H9 (cell line): ENCODE data around the gene TMEM178B. TPM values are rescaled to one million over a fixed set of nuclear protein-coding genes. Genes with fewer than 3 reads are reported as not detected.

Experiments
- DNase-seq: peaks from one replicate; pipeline ENCODE4 v3.0.0-alpha.2; 2017
- H2AFZ ChIP-seq: one replicate; pipeline ENCODE4 v1.6.1; 2013; ENCODE audit warnings: mild to moderate bottlenecking, low read length, control low read depth, moderate library complexity
- H2AK5ac ChIP-seq: 2 replicates; pipeline ENCODE4 v1.6.1; 2013; ENCODE audit warnings: low read length, control low read depth, mixed read lengths; ENCODE audit not compliant: insufficient read length
- H2BK120ac ChIP-seq: one replicate; pipeline ENCODE4 v1.6.1; 2013; ENCODE audit warnings: low read depth, mild to moderate bottlenecking, low read length, control low read depth, inconsistent platforms; ENCODE audit not compliant: poor library complexity, severe bottlenecking
- H2BK12ac ChIP-seq: 2 replicates; pipeline ENCODE4 v1.6.1; 2013; ENCODE audit warnings: low read length, control low read depth, mixed read lengths, low read depth; ENCODE audit not compliant: insufficient read length
- H2BK15ac ChIP-seq: 2 replicates; pipeline ENCODE4 v1.6.1; 2013; ENCODE audit warnings: low read depth, low read length, control low read depth
- H2BK20ac ChIP-seq: one replicate; pipeline ENCODE4 v1.6.1; 2013; ENCODE audit warnings: low read depth, mild to moderate bottlenecking, low read length, control low read depth, inconsistent platforms; ENCODE audit not compliant: poor library complexity, severe bottlenecking
- H2BK5ac ChIP-seq: 2 replicates; pipeline ENCODE4 v1.6.1; 2013; ENCODE audit warnings: low read length, control low read depth, mixed read lengths; ENCODE audit not compliant: insufficient read length
- H3K14ac ChIP-seq: 2 replicates; pipeline ENCODE4 v1.6.1; 2013; ENCODE audit warnings: low read length, control low read depth; ENCODE audit not compliant: insufficient read depth
- H3K18ac ChIP-seq: 2 replicates; pipeline ENCODE4 v1.6.1; 2013; ENCODE audit warnings: low read depth, mild to moderate bottlenecking, mixed read lengths, low read length, control low read depth; ENCODE audit not compliant: insufficient read length
- H3K23ac ChIP-seq: 2 replicates; pipeline ENCODE4 v1.6.1; 2013; ENCODE audit warnings: low read length, control low read depth, mixed read lengths, low read depth; ENCODE audit not compliant: insufficient read length
- H3K23me2 ChIP-seq: 2 replicates; pipeline ENCODE4 v1.6.1; 2013; ENCODE audit warnings: low read depth, mild to moderate bottlenecking, mixed read lengths, low read length, control low read depth; ENCODE audit not compliant: insufficient read length, poor library complexity, severe bottlenecking
- H3K27ac ChIP-seq: 2 replicates; pipeline ENCODE4 v1.5.1; 2013; ENCODE audit warnings: low read length, control low read depth, mixed read lengths, low read depth; ENCODE audit not compliant: insufficient read length
- H3K27me3 ChIP-seq: 2 replicates; pipeline ENCODE4 v1.6.1; 2013; ENCODE audit warnings: low read length, control low read depth, inconsistent platforms; ENCODE audit not compliant: insufficient read depth
- H3K4ac ChIP-seq: 2 replicates; pipeline ENCODE4 v1.6.1; 2013; ENCODE audit warnings: low read depth, mild to moderate bottlenecking, control low read depth, inconsistent platforms, low read length, moderate library complexity
- H3K4me1 ChIP-seq: 2 replicates; pipeline ENCODE4 v1.6.1; 2013; ENCODE audit warnings: low read length, control low read depth, inconsistent platforms; ENCODE audit not compliant: insufficient read depth
- H3K4me2 ChIP-seq: 2 replicates; pipeline ENCODE4 v1.6.1; 2013; ENCODE audit warnings: low read length, control low read depth, mixed read lengths; ENCODE audit not compliant: insufficient read length, insufficient read depth
- H3K56ac ChIP-seq: 2 replicates; pipeline ENCODE4 v1.6.1; 2013; ENCODE audit warnings: low read depth, mild to moderate bottlenecking, mixed read lengths, low read length, control low read depth; ENCODE audit not compliant: insufficient read length
- H3K79me1 ChIP-seq: 2 replicates; pipeline ENCODE4 v1.6.1; 2013; ENCODE audit warnings: low read depth, mild to moderate bottlenecking, moderate library complexity, low read length, control low read depth, inconsistent platforms; ENCODE audit not compliant: insufficient read depth, poor library complexity, severe bottlenecking
- H3K79me2 ChIP-seq: 2 replicates; pipeline ENCODE4 v1.6.1; 2013; ENCODE audit warnings: low read length, control low read depth, inconsistent platforms; ENCODE audit not compliant: insufficient read depth
- H3K9ac ChIP-seq: 2 replicates; pipeline ENCODE4 v1.6.1; 2013; ENCODE audit warnings: low read length, control low read depth, mixed read lengths; ENCODE audit not compliant: insufficient read length; ENCODE audit errors: extremely low read depth
- H3K9me3 ChIP-seq: one replicate; pipeline ENCODE4 v1.6.1; 2013; ENCODE audit warnings: low read depth, low read length, inconsistent platforms; ENCODE audit not compliant: control insufficient read depth
- H3T11ph ChIP-seq: one replicate; pipeline ENCODE4 v1.6.1; 2013; ENCODE audit warnings: mild to moderate bottlenecking, low read length, control low read depth, inconsistent platforms
- H4K20me1 ChIP-seq: one replicate; pipeline ENCODE4 v1.6.1; 2013; ENCODE audit not compliant: control insufficient read depth, insufficient read length, insufficient read depth
- H4K5ac ChIP-seq: 2 replicates; pipeline ENCODE4 v1.6.1; 2013; ENCODE audit warnings: low read depth, mild to moderate bottlenecking, mixed read lengths, low read length, control low read depth; ENCODE audit not compliant: insufficient read length
- H4K8ac ChIP-seq: replicated peaks from 2 replicates; pipeline ENCODE4 v1.6.1; 2013; ENCODE audit warnings: low read length, control low read depth, mixed read lengths, low read depth; ENCODE audit not compliant: insufficient read length
- H4K91ac ChIP-seq: 2 replicates; pipeline ENCODE4 v1.6.1; 2013; ENCODE audit warnings: low read depth, mild to moderate bottlenecking, moderate library complexity, mixed read lengths, low read length, control low read depth; ENCODE audit not compliant: insufficient read length
- H3K27ac Mint-ChIP-seq, 3 experiments: 2 replicates in 2 of 3; 3 replicates in 1 of 3; pipeline ENCODE4 v1.8.0; 2020 to 2021; ENCODE audit warnings: mixed read lengths in 3 of 3, mild to moderate bottlenecking in 1 of 3, moderate library complexity in 1 of 3
- H3K27me3 Mint-ChIP-seq: 2 replicates; pipeline ENCODE4 v1.8.0; 2021; ENCODE audit warnings: low read depth, mild to moderate bottlenecking, moderate library complexity, mixed read lengths
- H3K36me3 Mint-ChIP-seq, 3 experiments: 2 replicates in 2 of 3; 3 replicates in 1 of 3; pipeline ENCODE4 v1.8.0; 2020 to 2021; ENCODE audit warnings: low read depth in 3 of 3, mixed read lengths in 3 of 3; ENCODE audit not compliant: insufficient read depth in 1 of 3
- H3K4me1 Mint-ChIP-seq, 2 experiments: 2 replicates each; pipeline ENCODE4 v1.8.0; 2020; ENCODE audit warnings: mixed read lengths in 2 of 2
- H3K4me3 Mint-ChIP-seq, 2 experiments: 2 replicates in 1 of 2; 3 replicates in 1 of 2; pipeline ENCODE4 v1.8.0; 2020 to 2021; ENCODE audit warnings: mild to moderate bottlenecking in 2 of 2, mixed read lengths in 2 of 2, moderate library complexity in 1 of 2
- H3K9me3 Mint-ChIP-seq, 2 experiments: 2 replicates in 1 of 2; 3 replicates in 1 of 2; pipeline ENCODE4 v1.8.0; 2020; ENCODE audit warnings: mild to moderate bottlenecking in 2 of 2, mixed read lengths in 2 of 2, moderate library complexity in 1 of 2
- CTCF ChIP-seq: fragments of 200-600 bp; sonication (generic); conservative IDR thresholded peaks from 3 replicates; pipeline ENCODE4 v1.8.0; 2021; ENCODE audit warnings: antibody characterized with exemption, mild to moderate bottlenecking
- WGBS: extraction: QIAGEN DNeasy Blood & Tissue Kit; methylation state at CpG from one replicate; pipeline ENCODE4 v1.1.7; 2013; ENCODE audit warnings: missing lambda C conversion rate, low lambda C conversion rate, mixed read lengths; ENCODE audit not compliant: insufficient read length; ENCODE audit errors: extremely low coverage; 5-methylcytosine and 5-hydroxymethylcytosine counted together
- total RNA-seq: library from RNA; stranded (reverse); gene quantifications from 2 replicates; pipeline ENCODE4 v1.2.1, GENCODE V29; 2021

TMEM178B gene
- total RNA-seq, 1 experiment from 2014 or later: 11.3 TPM

DNA sequence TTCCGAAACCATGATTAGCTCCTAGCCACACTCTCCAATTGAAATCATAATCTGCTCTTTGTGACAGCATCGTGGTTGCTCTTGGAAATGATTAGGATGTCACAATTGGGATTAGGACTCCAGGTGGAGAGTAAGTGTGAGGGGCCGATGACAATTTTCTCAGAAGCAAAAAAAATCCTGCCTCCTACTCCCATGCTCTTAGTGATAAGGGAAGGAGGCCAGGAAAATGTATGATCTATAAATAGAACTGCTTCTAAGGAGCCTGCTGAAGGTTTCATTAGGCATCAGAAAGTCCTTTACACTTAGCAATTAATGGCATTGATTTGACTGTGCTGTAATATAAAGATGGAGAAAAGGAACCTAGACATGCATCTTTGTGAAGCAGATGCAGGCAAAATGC lies 251.0 kb downstream of the TMEM178B start:
- H2BK5ac ChIP-seq: no peak overlapping the region
- no peaks in the 10 kb centered on the region for H4K20me1 ChIP-seq
- H3K14ac ChIP-seq: no peak overlapping the region
- no peak overlapping the region for H4K8ac ChIP-seq
- H3K56ac ChIP-seq: no peak overlapping the region
- H3K27ac ChIP-seq: no peak overlapping the region
- H2AK5ac ChIP-seq: no peak overlapping the region
- TF ChIP-seq CTCF: no peak
- Mint-ChIP-seq H3K9me3 (peaks cover 0 to 2% of the 10 kb centered on the region in 2 experiments; a peak in 3 of 5 replicates), H3K27ac (no peak overlapping the region; a peak in 1 of 7 replicates), H3K4me3 (no peak overlapping the region), H3K4me1 (peaks cover 26 to 27% of the 10 kb centered on the region in 2 experiments), H3K27me3 (no peaks in the 10 kb centered on the region), H3K36me3 (peaks cover 0 to 3% (median 0%) of the 10 kb centered on the region in 3 experiments; a peak in 2 of 7 replicates)
- H2BK15ac ChIP-seq: no peak overlapping the region
- no CpG with 5 or more reads among the region's 3 CpGs for WGBS
- H2AFZ ChIP-seq: no peak overlapping the region
- no peak overlapping the region for H2BK20ac ChIP-seq
- H3K4ac ChIP-seq: no peak overlapping the region
- H3K79me2 ChIP-seq: no peaks in the 10 kb centered on the region
- no peaks in the 10 kb centered on the region for H3K79me1 ChIP-seq
- H2BK12ac ChIP-seq: no peak overlapping the region
- DNase-seq: no peak
- H3K4me2 ChIP-seq: no peak overlapping the region
- H4K5ac ChIP-seq: no peak overlapping the region
- no peak overlapping the region for H3K23ac ChIP-seq
- 0 out of 2 replicates have a peak, but pooled peaks cover 10% of the 10 kb centered on the region for H3K4me1 ChIP-seq
- H4K91ac ChIP-seq: no peak overlapping the region
- H3K18ac ChIP-seq: no peak overlapping the region
- H3K9me3 ChIP-seq: no peaks in the 10 kb centered on the region
- H3K9ac ChIP-seq: no peak overlapping the region
- no peaks in the 10 kb centered on the region for H3K27me3 ChIP-seq
- no peak overlapping the region for H3T11ph ChIP-seq
- no peaks in the 10 kb centered on the region for H3K23me2 ChIP-seq
- no peak overlapping the region for H2BK120ac ChIP-seq
